HG03025 (cell line): Measurements from ENCODE around the gene SLIT2.

Experiments used
- ATAC-seq: cut with Tn5 transposase; IDR thresholded peaks from one replicate; pipeline ENCODE4 v1.9.1; 2021; ENCODE audit warnings: mild to moderate bottlenecking, moderate library complexity; ENCODE audit not compliant: unreplicated experiment, low FRiP score

SLIT2 gene

GRCh38 chr4:20298986-20299385 is 47.3 kb downstream of the SLIT2 start:
- ATAC-seq: no peak

GRCh38 chr4:20299515-20299914 is 47.8 kb downstream of the SLIT2 start:
- no peak for ATAC-seq

- ATAC-seq: no peak
Measured at GRCh38 chr4:20301161-20301560, 49.5 kb downstream of the SLIT2 start.
